Measurements from ENCODE around the gene ZBTB38. TPM values are rescaled to one million over a fixed set of nuclear protein-coding genes. Genes with fewer than 3 reads are reported as not detected.

The ZBTB38 gene
- total RNA-seq, 1 donor from 2014 or later, result 46.7 TPM

DNA sequence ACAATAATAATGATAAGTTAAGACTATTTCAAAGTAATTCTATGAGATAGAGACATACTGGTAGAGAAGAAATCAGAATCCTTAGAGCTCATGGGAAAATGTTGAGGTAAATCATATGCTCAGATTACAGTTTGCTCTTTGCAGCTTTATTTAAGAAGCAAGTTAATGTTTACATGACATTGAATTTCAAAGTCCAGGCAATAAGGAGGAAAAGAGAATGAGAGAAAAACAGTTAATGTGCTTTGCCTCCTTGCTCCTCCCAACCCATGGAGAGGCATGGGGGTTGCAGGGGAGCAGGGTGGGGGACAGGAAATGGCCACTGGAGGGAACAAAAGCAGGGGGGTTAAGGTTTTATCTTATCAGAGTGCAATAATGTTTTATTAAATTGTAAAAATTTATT, 42.2 kb upstream of the ZBTB38 start:
- TF ChIP-seq, protein P1, sequence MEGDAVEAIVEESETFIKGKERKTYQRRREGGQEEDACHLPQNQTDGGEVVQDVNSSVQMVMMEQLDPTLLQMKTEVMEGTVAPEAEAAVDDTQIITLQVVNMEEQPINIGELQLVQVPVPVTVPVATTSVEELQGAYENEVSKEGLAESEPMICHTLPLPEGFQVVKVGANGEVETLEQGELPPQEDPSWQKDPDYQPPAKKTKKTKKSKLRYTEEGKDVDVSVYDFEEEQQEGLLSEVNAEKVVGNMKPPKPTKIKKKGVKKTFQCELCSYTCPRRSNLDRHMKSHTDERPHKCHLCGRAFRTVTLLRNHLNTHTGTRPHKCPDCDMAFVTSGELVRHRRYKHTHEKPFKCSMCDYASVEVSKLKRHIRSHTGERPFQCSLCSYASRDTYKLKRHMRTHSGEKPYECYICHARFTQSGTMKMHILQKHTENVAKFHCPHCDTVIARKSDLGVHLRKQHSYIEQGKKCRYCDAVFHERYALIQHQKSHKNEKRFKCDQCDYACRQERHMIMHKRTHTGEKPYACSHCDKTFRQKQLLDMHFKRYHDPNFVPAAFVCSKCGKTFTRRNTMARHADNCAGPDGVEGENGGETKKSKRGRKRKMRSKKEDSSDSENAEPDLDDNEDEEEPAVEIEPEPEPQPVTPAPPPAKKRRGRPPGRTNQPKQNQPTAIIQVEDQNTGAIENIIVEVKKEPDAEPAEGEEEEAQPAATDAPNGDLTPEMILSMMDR (IDR thresholded peaks at IDR 0.05; ENCODE audit: unreplicated experiment), result no peak
- Mint-ChIP-seq H3K4me3 (no peak overlapping the region), H3K9me3 (no peaks in the 10 kb centered on the region), H3K27ac (no peak overlapping the region), H3K27me3 (ENCODE audit: low read depth) (no peaks in the 10 kb centered on the region), H3K36me3 (no peaks in the 10 kb centered on the region), H3K4me1 (peaks cover 12% of the 10 kb centered on the region)
- DNase-seq (ENCODE audit: low spot score in 2 of 2, unreplicated experiment in 2 of 2), result no peak

GRCh38 chr3:141326626-141327025, 41.7 kb upstream of the ZBTB38 start:
- no peak overlapping the region for H3K27ac Mint-ChIP-seq
- H3K9me3 Mint-ChIP-seq, result no peaks in the 10 kb centered on the region
- peaks cover 12% of the 10 kb centered on the region for H3K4me1 Mint-ChIP-seq
- DNase-seq (ENCODE audit: low spot score in 2 of 2, unreplicated experiment in 2 of 2), result no peak
- H3K36me3 Mint-ChIP-seq, result no peaks in the 10 kb centered on the region
- no peak overlapping the region for H3K4me3 Mint-ChIP-seq
- TF ChIP-seq, protein P1 (IDR thresholded peaks at IDR 0.05; ENCODE audit: unreplicated experiment), result no peak
- H3K27me3 Mint-ChIP-seq (ENCODE audit: low read depth), result no peaks in the 10 kb centered on the region

GRCh38 chr3:141328286-141329166, 39.8 kb upstream of the ZBTB38 start:
- H3K4me1 Mint-ChIP-seq, result peaks cover 12% of the 10 kb centered on the region
- no peak overlapping the region for H3K27ac Mint-ChIP-seq
- no peaks in the 10 kb centered on the region for H3K36me3 Mint-ChIP-seq
- no peaks in the 10 kb centered on the region for H3K27me3 Mint-ChIP-seq (ENCODE audit: low read depth)
- H3K9me3 Mint-ChIP-seq, result no peaks in the 10 kb centered on the region
- H3K4me3 Mint-ChIP-seq, result no peak overlapping the region
- TF ChIP-seq, protein P1 (IDR thresholded peaks at IDR 0.05; ENCODE audit: unreplicated experiment), result no peak
- DNase-seq (ENCODE audit: low spot score in 2 of 2, unreplicated experiment in 2 of 2), result no peak

- no peaks in the 10 kb centered on the region for H3K9me3 Mint-ChIP-seq
- no peak for DNase-seq (ENCODE audit: low spot score in 2 of 2, unreplicated experiment in 2 of 2)
- TF ChIP-seq, protein P1 (IDR thresholded peaks at IDR 0.05; ENCODE audit: unreplicated experiment), result no peak
- no peaks in the 10 kb centered on the region for H3K36me3 Mint-ChIP-seq
- no peak overlapping the region for H3K27ac Mint-ChIP-seq
- peaks cover 12% of the 10 kb centered on the region for H3K4me1 Mint-ChIP-seq
- no peak overlapping the region for H3K4me3 Mint-ChIP-seq
- no peaks in the 10 kb centered on the region for H3K27me3 Mint-ChIP-seq (ENCODE audit: low read depth)
Measured at GRCh38 chr3:141330235-141330634, 38.1 kb upstream of the ZBTB38 start.

- DNase-seq (ENCODE audit: low spot score in 2 of 2, unreplicated experiment in 2 of 2), result no peak
- TF ChIP-seq, protein P1 (IDR thresholded peaks at IDR 0.05; ENCODE audit: unreplicated experiment), result no peak
- Mint-ChIP-seq H3K27ac (no peak overlapping the region), H3K27me3 (ENCODE audit: low read depth) (no peaks in the 10 kb centered on the region), H3K36me3 (no peaks in the 10 kb centered on the region), H3K4me1 (peaks cover 16% of the 10 kb centered on the region), H3K4me3 (no peak overlapping the region), H3K9me3 (no peaks in the 10 kb centered on the region)
Measured at GRCh38 chr3:141330718-141331376, 37.5 kb upstream of the ZBTB38 start.

Data from mesothelial cell of epicardium (in vitro differentiated cells).